ENCODE results near the gene RABGAP1L. TPM values are rescaled to one million over a fixed set of nuclear protein-coding genes. Genes with fewer than 3 reads are reported as not detected.
"Not testable (repeated sequence)": the region's sequence is repeated elsewhere in the genome, so short reads cannot be mapped to it uniquely, and the experiment has no call there.

Gene RABGAP1L
- total RNA-seq, 6 experiments from 2014 or later, result 11.7 to 23.1 (median 18.5) TPM

DNA sequence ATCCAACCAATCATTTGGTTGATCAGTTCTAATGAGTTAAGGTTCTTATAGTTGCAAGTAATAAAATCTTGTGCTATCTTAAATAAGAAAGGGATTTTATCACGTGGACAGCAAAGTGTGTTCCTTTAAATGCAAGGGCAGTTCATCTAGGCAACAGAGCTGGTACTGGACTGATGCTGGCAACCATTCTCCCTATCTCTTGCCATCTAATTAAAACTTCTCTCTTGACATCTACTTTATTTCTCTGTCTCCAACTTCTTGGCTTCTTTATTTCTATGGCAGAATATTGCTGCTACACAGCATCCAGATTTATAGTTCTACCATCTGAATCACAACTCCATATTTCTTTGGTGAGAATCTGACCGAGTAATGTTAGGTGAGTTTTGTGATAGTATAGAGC, 725.2 kb downstream of the RABGAP1L start:
- Histone ChIP-seq H3K4me1 (peaks cover 0 to 5% (median 0%) of the 10 kb centered on the region in 4 donors), H3K27ac (no peak overlapping the region), H3K4me3 (no peak overlapping the region), H3K9me3 (no peaks in the 10 kb centered on the region), H3K27me3 (no peaks in the 10 kb centered on the region), H3K36me3 (no peaks in the 10 kb centered on the region)
- TF ChIP-seq POLR2A (IDR thresholded peaks at IDR 0.05), result no peak
- no peak for TF ChIP-seq CTCF (IDR thresholded peaks at IDR 0.05)
- 80% methylated on average over 2 of the region's 2 CpGs for WGBS (ENCODE audit: insufficient coverage, low coverage, low lambda C conversion rate, missing lambda C conversion rate)
- ATAC-seq, result no peak
- intact Hi-C loops (cut with DNase I), result no loop called here
- DNase-seq, result no peak

DNA sequence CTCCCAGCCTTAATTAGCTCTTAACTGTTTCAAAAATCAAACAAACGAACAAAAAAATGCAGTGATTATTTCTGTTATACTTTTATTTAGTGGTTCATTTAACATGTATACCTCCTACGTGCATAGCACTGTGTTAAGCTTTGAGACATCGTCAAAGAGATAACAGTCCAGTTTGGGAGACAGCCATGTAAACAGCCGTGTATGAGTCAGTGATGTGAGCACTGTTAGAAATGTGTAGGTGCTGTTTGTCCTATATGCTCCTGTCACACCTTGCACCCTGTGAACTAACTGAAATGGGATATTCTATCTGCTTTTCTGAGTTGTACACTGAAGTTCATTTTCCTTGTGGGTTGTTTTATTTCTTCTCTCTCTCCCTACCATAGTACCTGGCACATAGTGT, 730.7 kb downstream of the RABGAP1L start:
- WGBS (ENCODE audit: insufficient coverage, low coverage, low lambda C conversion rate, missing lambda C conversion rate), result 70% methylated on average over 4 of the region's 4 CpGs

GRCh38 chr1:174892016-174892415, 732.7 kb downstream of the RABGAP1L start:
- no peak overlapping the region for H3K4me3 ChIP-seq
- ATAC-seq (no peak), DNase-seq (no peak)
- no peak overlapping the region for H3K27ac ChIP-seq
- 100% methylated on average over 4 of the region's 15 CpGs for WGBS (ENCODE audit: insufficient coverage, low coverage, low lambda C conversion rate, missing lambda C conversion rate)
- TF ChIP-seq POLR2A (IDR thresholded peaks at IDR 0.05) (no peak), CTCF (IDR thresholded peaks at IDR 0.05) (no peak)
- H3K9me3 ChIP-seq, result no peaks in the 10 kb centered on the region
- no peaks in the 10 kb centered on the region for H3K27me3 ChIP-seq
- intact Hi-C loops (cut with DNase I), result no loop called here
- H3K4me1 ChIP-seq, result peaks cover 0 to 10% (median 0%) of the 10 kb centered on the region in 4 donors
- no peaks in the 10 kb centered on the region for H3K36me3 ChIP-seq

More for the DNA sequence above, 730.7 kb downstream of the RABGAP1L start:
- intact Hi-C loops (cut with DNase I), result no loop called here
- no peaks in the 10 kb centered on the region for H3K36me3 ChIP-seq
- no peak overlapping the region for H3K27ac ChIP-seq
- H3K4me1 ChIP-seq, result peaks cover 0 to 10% (median 0%) of the 10 kb centered on the region in 4 donors
- ATAC-seq (peak in 1 of 4 donors; percentile 31), DNase-seq (no peak)
- H3K27me3 ChIP-seq, result no peaks in the 10 kb centered on the region
- TF ChIP-seq CTCF (IDR thresholded peaks at IDR 0.05) (no peak), POLR2A (IDR thresholded peaks at IDR 0.05) (no peak)
- H3K9me3 ChIP-seq, result no peaks in the 10 kb centered on the region
- H3K4me3 ChIP-seq, result no peak overlapping the region

GRCh38 chr1:174894117-174894762, 734.9 kb downstream of the RABGAP1L start:
- TF ChIP-seq CTCF (IDR thresholded peaks at IDR 0.05), result no peak
- WGBS (ENCODE audit: insufficient coverage, low coverage, low lambda C conversion rate, missing lambda C conversion rate), result 8% methylated on average over 2 of the region's 2 CpGs
- intact Hi-C loops (cut with DNase I), result no loop called here
- H3K4me3 ChIP-seq, result no peak overlapping the region
- H3K4me1 ChIP-seq, result peaks cover 0 to 23% (median 3%) of the 10 kb centered on the region in 4 donors
- ATAC-seq, result peak; percentile 10 to 71 (median 54)
- H3K27me3 ChIP-seq, result no peaks in the 10 kb centered on the region
- DNase-seq, result no peak
- peak overlapping the region in 2 of 3 donors; percentile 8 to 22 for H3K27ac ChIP-seq
- H3K36me3 ChIP-seq, result no peaks in the 10 kb centered on the region
- H3K9me3 ChIP-seq, result no peaks in the 10 kb centered on the region

GRCh38 chr1:174895610-174896009, 736.3 kb downstream of the RABGAP1L start:
- H3K27ac ChIP-seq; H3K9me3 ChIP-seq; ATAC-seq; H3K4me3 ChIP-seq; intact Hi-C loops (cut with DNase I); H3K27me3 ChIP-seq; H3K36me3 ChIP-seq; DNase-seq: not testable (repeated sequence)
- 100% methylated on average over 1 of the region's 1 CpG for WGBS (ENCODE audit: insufficient coverage, low coverage, low lambda C conversion rate, missing lambda C conversion rate)
- H3K4me1 ChIP-seq, result peaks cover 0 to 23% (median 3%) of the 10 kb centered on the region in 4 donors

All from right lobe of liver (tissue), 6 donors.